ENCODE results near the gene FBXW11.

GRCh38 chr5:171827162-171827561, 179.3 kb downstream of the FBXW11 start:
- no peak for TF ChIP-seq ZBTB7A (CRISPR knock-in tag; IDR thresholded peaks at IDR 0.05)
- TF ChIP-seq ZNF274 (CRISPR knock-in tag; IDR thresholded peaks at IDR 0.05), result no peak

Measured in HepG2 (cell line).